GM12873 (cell line): ENCODE results near the gene CELF4.

ENCODE experiments used
- CTCF ChIP-seq: IDR thresholded peaks from 2 replicates; pipeline ENCODE4 v1.5.1; 2012; ENCODE audit warnings: low read depth, mild to moderate bottlenecking, moderate library complexity, low read length, control low read depth; ENCODE audit not compliant: insufficient read depth; ENCODE audit errors: missing control alignments

CELF4 gene

GRCh38 chr18:37402735-37403099 is 162.9 kb downstream of the CELF4 start:
- no peak for TF ChIP-seq CTCF

GRCh38 chr18:37400802-37401201 is 164.8 kb downstream of the CELF4 start:
- no peak for TF ChIP-seq CTCF

GRCh38 chr18:37398248-37398920 is 167.2 kb downstream of the CELF4 start:
- no peak for TF ChIP-seq CTCF

GRCh38 chr18:37397814-37398213 is 167.8 kb downstream of the CELF4 start:
- no peak for TF ChIP-seq CTCF

GRCh38 chr18:37396971-37397720 is 168.5 kb downstream of the CELF4 start:
- no peak for TF ChIP-seq CTCF

GRCh38 chr18:37395631-37396030 is 170.0 kb downstream of the CELF4 start:
- TF ChIP-seq CTCF, result no peak

GRCh38 chr18:37395138-37395537 is 170.5 kb downstream of the CELF4 start:
- TF ChIP-seq CTCF, result no peak
